NCI-H2171 treated with DMSO at 0.1 percent for 48 hours (cell line): Measurements from ENCODE around the gene ARHGAP5.

Source experiments
- DNase-seq: peaks from one replicate; lab custom pipeline; 2025; lab: John Stamatoyannopoulos, UW

Gene ARHGAP5

GRCh38 chr14:32185097-32185496 is 108.0 kb downstream of the ARHGAP5 start:
- no peak for DNase-seq

- no peak for DNase-seq
Observed at GRCh38 chr14:32186248-32186647, 109.1 kb downstream of the ARHGAP5 start.

GRCh38 chr14:32189811-32190210 is 112.7 kb downstream of the ARHGAP5 start:
- no peak for DNase-seq

GRCh38 chr14:32190673-32191072 is 113.6 kb downstream of the ARHGAP5 start:
- no peak for DNase-seq

GRCh38 chr14:32192712-32193373 is 115.7 kb downstream of the ARHGAP5 start:
- DNase-seq: no peak

GRCh38 chr14:32193532-32193931 is 116.4 kb downstream of the ARHGAP5 start:
- DNase-seq: no peak

- no peak for DNase-seq
Observed at GRCh38 chr14:32195636-32196035, 118.5 kb downstream of the ARHGAP5 start.

- DNase-seq: no peak
Observed at GRCh38 chr14:32197919-32198318, 120.8 kb downstream of the ARHGAP5 start.

GRCh38 chr14:32200368-32201192 is 123.5 kb downstream of the ARHGAP5 start:
- no peak for DNase-seq

GRCh38 chr14:32201193-32201815 is 124.2 kb downstream of the ARHGAP5 start:
- DNase-seq: peak; percentile 91

GRCh38 chr14:32201816-32202490 is 124.8 kb downstream of the ARHGAP5 start, which contains the start of gene RNU6-7:
Gene RNU6-7, plus strand, starts transcription at chr14:32202045.
- DNase-seq: peak; percentile 93

- DNase-seq: no peak
Observed at GRCh38 chr14:32202491-32202997, 125.4 kb downstream of the ARHGAP5 start.

- DNase-seq: peak; percentile 94
Observed at GRCh38 chr14:32202998-32203882, 126.1 kb downstream of the ARHGAP5 start, which contains the start of gene RNU6-8. Gene RNU6-8, minus strand, starts transcription at chr14:32203269.

GRCh38 chr14:32203928-32204357 is 126.8 kb downstream of the ARHGAP5 start:
- peak; percentile 75 for DNase-seq

GRCh38 chr14:32205554-32205953 is 128.4 kb downstream of the ARHGAP5 start:
- DNase-seq: no peak

- DNase-seq: no peak
Observed at GRCh38 chr14:32205984-32206383, 128.9 kb downstream of the ARHGAP5 start.

GRCh38 chr14:32206552-32206951 is 129.4 kb downstream of the ARHGAP5 start:
- DNase-seq: no peak

- DNase-seq: no peak
Observed at GRCh38 chr14:32208490-32208889, 131.4 kb downstream of the ARHGAP5 start.
